IMR-90 (cell line): Measurements from ENCODE around the gene KIF6.

ENCODE experiments used
- CEBPB ChIP-seq: IDR thresholded peaks from 2 replicates; pipeline ENCODE4 v1.6.1; 2012; ENCODE audit warnings: low read depth, low read length, improper control_type of control experiment
- MAZ ChIP-seq: IDR thresholded peaks from 2 replicates; pipeline ENCODE4 v1.6.1; 2012; ENCODE audit warnings: low read depth, mild to moderate bottlenecking, low read length, improper control_type of control experiment, moderate library complexity, borderline replicate concordance
- POLR2A ChIP-seq: IDR thresholded peaks from 2 replicates; pipeline ENCODE4 v1.6.1; 2012; ENCODE audit warnings: mild to moderate bottlenecking, low read depth, low read length
- TF ChIP-seq, protein P1 (sequence below): conservative IDR thresholded peaks from 2 replicates; pipeline ENCODE4 v1.5.1; 2012; ENCODE audit warnings: mild to moderate bottlenecking, low read depth, low read length, improper control_type of control experiment

DNA sequence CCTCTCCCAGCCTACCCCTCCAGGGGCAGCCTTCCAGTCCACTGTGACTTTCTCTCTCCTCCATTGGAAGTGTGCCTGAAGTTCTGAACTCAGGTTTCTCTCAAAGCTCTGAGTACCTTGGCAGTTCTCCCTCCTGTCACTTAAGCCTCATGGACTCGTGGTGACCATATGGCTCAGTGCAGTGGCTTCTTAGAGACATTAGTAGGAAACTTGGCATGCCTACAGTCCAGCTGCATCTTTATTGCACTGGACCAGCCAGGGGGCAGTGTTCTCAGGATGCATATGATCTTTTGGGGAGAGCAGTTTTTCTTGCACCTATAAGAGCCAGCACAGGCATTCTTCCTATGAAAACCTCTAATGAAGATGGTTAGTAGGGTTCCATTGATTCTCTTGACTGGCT, 355.2 kb downstream of the KIF6 start:
- TF ChIP-seq, protein P1, sequence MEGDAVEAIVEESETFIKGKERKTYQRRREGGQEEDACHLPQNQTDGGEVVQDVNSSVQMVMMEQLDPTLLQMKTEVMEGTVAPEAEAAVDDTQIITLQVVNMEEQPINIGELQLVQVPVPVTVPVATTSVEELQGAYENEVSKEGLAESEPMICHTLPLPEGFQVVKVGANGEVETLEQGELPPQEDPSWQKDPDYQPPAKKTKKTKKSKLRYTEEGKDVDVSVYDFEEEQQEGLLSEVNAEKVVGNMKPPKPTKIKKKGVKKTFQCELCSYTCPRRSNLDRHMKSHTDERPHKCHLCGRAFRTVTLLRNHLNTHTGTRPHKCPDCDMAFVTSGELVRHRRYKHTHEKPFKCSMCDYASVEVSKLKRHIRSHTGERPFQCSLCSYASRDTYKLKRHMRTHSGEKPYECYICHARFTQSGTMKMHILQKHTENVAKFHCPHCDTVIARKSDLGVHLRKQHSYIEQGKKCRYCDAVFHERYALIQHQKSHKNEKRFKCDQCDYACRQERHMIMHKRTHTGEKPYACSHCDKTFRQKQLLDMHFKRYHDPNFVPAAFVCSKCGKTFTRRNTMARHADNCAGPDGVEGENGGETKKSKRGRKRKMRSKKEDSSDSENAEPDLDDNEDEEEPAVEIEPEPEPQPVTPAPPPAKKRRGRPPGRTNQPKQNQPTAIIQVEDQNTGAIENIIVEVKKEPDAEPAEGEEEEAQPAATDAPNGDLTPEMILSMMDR: no peak
- no peak for TF ChIP-seq MAZ
- TF ChIP-seq CEBPB: no peak
- no peak for TF ChIP-seq POLR2A
